Activated CD4-positive, alpha-beta T cell treated with anti-CD3 and anti-CD28 coated beads for 4 hours (primary cell): Measurements from ENCODE around the gene ANKIB1.

Experiments
- DNase-seq, 2 donors: peaks; one replicate each; pipeline ENCODE4 v3.0.0-alpha.2; 2020

ANKIB1 gene

DNA sequence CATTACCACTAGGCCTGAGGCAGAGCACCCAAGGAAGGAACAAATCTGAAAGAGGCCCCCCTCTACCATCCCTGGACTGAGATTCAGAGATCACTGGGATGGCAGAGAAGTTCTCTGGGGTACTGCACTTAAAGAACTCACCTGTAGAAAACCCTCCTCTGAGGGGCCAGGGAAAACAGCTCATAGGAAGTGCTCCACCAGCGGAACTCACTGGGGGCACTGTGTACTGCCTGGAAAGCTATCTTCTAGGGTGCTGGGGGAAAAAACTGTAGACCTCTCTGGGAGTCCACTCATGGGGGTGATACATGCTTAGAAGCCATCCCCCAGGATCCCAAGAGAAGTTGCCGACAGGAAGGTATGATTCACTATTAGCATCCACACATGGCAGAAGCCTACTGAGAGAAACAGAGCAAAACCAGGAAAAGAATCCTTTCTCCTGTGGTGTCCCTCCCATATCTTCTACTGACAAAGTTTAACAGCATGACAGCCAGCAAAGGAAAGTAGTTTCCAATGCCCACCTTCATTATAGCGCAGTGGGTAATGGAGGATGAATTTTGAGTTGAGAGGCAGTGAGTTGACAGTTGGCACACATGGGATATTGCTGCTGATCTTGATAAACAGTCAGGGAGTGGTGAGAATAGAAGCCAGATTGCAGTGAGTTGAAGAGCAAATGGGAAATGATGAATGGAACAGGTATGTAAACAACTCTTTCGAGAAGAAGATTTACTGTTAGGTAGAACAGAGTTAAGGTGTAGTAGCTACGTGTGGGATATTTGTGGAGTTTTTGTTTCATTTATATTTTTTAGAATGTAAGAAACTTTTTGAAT is 20.9 kb downstream of the ANKIB1 start:
- DNase-seq, result no peak

DNA sequence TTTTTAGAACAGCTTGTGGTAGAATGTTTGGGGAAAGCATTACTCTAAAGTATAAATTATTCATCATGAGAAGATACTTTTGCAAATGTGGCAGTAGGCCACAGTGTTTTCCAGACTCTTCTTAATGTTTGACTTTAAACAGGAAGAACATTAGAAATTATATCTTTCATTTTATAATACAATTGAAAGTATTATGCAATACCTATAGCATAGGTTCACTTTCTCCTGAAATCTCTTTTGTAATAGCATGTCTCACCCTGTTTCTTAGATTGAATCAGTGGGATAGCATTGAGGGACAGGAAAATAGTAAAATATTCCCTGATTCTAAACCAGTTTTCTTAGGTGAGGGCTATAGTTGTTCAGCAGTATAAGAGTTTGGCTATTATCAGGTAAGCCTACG is 23.1 kb downstream of the ANKIB1 start:
- DNase-seq, result no peak

DNA sequence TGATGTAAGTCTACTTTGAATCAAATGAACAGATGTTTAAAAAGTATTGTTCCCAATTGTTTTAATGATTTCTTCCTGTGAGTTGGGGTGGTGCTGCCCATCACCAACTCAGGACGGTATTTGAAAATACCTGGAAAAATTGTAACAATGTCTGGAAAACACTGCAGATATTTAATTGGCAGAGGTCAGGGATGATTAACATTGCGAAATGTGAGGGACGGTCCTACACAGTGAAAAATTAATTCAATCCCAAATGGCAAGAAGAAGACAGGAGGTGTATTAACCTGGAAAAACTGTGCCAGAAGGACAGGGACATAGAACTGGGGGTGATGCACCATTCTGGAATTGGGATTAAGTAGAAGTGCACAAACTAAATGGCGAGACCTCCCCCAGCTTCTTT is 29.6 kb downstream of the ANKIB1 start:
- DNase-seq, result no peak

- no peak for DNase-seq
Measured at GRCh38 chr7:92276460-92276864, 30.7 kb downstream of the ANKIB1 start.

GRCh38 chr7:92279396-92280031 is 33.7 kb downstream of the ANKIB1 start:
- DNase-seq, result no peak

- DNase-seq, result no peak
Measured at GRCh38 chr7:92281031-92281430, 35.3 kb downstream of the ANKIB1 start.

GRCh38 chr7:92282221-92282814 is 36.5 kb downstream of the ANKIB1 start:
- DNase-seq, result no peak

DNA sequence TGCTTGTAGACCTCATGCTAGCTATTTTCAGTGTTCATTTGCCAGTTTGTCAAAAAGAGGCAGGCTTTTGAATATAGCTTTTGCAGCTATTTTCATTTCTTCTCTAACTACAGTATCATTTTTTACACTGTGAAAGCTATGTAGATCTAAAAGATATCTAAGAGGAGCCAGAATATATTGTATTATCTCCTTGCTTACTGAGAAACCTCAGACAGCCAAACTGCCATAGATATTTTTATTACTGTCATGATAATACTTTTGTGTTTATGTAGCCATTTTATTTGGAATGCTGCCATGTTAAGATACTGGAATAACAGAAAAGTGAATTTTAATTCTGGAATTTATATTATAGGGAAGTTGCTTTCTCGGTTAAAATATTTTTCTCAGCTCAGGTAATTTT is 37.2 kb downstream of the ANKIB1 start:
- DNase-seq, result no peak

DNA sequence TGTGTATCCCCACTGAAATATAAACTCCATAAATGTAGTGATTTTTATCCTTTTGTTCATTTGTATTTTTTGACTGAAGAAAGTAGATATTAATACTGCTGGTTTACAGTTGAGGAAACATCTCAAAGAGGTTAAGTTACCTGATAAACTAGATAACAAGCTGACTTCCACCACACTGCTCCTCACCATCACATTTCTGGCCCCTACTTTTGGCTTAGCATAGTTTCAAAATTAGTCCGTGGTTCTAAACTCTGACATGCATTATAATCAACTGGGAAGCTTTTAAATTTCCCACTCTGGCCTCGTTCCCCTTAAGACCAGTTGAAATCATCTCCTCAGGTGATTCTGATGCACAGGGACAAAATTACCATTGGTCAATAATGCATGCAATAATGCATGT is 43.5 kb downstream of the ANKIB1 start:
- no peak for DNase-seq

DNA sequence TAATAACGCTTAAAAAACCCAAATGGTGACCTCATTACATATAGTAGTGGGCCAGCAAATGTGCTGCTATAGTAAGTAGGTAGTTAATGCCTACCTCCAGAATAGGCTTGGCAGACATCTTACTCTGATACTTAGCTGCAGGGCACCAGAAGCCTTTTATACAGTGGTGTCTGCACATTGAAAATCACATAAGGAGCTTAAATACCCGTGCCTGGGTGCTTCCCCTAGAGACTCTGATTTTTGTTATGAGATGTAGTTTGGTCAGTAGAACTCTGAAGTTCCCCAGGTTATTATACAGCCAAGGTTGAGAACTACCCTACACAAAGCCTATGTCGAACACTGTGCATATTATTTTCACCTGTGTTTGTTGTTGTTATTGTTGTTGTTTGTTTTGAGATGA is 47.2 kb downstream of the ANKIB1 start:
- DNase-seq, result no peak

- DNase-seq, result no peak
Measured at GRCh38 chr7:92293896-92294590, 48.3 kb downstream of the ANKIB1 start.

GRCh38 chr7:92295391-92295790 is 49.6 kb downstream of the ANKIB1 start:
- DNase-seq, result no peak

GRCh38 chr7:92296235-92296634 is 50.5 kb downstream of the ANKIB1 start:
- no peak for DNase-seq

- no peak for DNase-seq
Measured at GRCh38 chr7:92296880-92297445, 51.2 kb downstream of the ANKIB1 start.

DNA sequence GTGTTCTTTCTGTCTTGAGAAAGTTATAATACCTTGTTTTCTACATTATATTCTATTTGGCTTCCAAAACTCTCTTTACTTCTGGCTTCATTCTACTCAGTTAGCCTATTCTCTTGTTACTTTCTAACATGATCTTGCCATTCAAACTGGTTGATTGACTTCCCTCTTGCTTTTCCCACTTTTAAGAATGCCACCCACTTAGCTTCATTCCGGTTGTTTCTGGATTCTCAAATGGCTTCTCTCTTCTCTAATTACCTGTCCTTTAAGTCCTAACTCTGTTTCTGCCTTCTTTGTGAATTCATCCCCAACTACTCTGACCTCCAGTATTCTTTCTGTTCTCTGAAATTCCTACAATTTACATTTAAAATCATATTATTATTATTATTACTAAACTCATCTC is 52.0 kb downstream of the ANKIB1 start:
- DNase-seq, result no peak

GRCh38 chr7:92303761-92304160 is 58.0 kb downstream of the ANKIB1 start:
- no peak for DNase-seq

GRCh38 chr7:92304406-92304893 is 58.7 kb downstream of the ANKIB1 start:
- no peak for DNase-seq

- DNase-seq, result no peak
Measured at GRCh38 chr7:92306153-92306552, 60.4 kb downstream of the ANKIB1 start.

DNA sequence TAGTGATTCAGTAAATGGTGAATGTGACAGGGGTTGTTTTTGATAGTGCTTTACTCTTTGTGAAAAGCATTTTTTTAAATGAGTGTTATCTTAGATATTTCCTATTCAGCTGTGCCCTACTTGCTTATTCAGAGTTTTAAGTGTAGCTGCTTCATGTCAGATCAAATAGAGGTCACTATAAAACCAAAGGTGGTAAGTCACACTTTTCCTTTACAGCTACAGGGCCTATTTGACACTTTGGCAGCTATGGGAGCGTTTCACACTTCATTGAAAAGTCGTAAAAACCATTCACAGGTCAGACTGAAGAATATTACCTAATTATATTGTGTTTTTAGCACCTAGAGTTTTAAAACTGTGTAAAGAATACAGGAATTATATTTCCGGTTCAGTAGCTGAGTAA is 67.3 kb downstream of the ANKIB1 start:
- DNase-seq, result no peak

GRCh38 chr7:92319243-92319642 is 73.5 kb downstream of the ANKIB1 start:
- no peak for DNase-seq

GRCh38 chr7:92325173-92325572 is 79.4 kb downstream of the ANKIB1 start:
- DNase-seq, result no peak

GRCh38 chr7:92325858-92326257 is 80.1 kb downstream of the ANKIB1 start:
- no peak for DNase-seq

DNA sequence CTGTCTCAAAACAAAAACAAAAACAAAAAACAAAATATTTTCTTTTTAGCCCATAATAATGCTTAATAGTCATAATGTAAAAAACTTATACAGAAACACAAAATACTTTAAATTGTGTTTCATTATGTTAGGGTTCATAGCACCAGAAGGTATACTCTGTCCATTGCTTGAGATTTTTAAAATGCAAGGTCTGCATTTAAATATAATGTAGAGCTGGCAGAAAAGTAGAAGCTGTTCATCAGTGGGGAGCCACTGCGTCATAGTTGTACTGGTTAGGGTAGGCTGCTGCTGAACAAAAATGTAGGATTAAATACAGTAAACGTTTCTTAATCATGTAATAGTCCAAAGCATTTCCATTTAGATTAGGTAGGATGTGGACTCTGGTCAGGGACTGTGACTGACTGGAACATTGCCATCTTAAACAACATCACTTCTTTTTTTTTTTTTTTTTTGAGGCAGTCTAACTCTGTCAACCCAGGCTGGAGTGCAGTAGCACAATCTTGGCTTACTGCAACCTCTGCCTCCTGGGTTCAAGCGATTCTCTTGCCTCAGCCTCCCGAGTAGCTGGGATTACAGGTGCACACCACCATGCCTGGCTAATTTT is 85.2 kb downstream of the ANKIB1 start:
- no peak for DNase-seq
